ENCODE results near the gene TCF12. TPM values are rescaled to one million over a fixed set of nuclear protein-coding genes. Genes with fewer than 3 reads are reported as not detected.

Gene TCF12
- total RNA-seq, 1 donor from 2014 or later = 123 TPM

DNA sequence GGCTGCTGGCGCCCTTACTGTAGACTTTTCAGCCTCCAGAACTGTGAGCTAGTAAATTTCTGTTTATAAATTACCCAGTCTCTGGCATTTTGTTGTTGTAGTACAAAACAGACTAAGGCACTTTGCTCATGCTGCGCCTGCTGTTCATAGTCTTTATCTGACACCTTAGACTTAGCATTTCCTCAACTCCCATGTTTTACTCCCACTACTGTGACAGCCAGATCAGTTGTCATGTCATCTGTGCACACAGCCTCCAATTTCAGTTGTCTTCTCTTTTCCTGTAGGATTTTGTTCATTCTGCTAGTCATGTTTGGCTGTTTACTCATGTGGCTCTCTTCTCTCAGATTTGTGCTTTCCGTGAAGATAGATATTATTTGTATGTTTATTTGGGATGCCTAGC is 62.0 kb downstream of the TCF12 start:
- Mint-ChIP-seq H3K36me3 (ENCODE audit: low read depth, unreplicated experiment) (no peaks in the 10 kb centered on the region), H3K27ac (ENCODE audit: unreplicated experiment) (no peak overlapping the region)
- DNase-seq (ENCODE audit: low spot score) = no peak

DNA sequence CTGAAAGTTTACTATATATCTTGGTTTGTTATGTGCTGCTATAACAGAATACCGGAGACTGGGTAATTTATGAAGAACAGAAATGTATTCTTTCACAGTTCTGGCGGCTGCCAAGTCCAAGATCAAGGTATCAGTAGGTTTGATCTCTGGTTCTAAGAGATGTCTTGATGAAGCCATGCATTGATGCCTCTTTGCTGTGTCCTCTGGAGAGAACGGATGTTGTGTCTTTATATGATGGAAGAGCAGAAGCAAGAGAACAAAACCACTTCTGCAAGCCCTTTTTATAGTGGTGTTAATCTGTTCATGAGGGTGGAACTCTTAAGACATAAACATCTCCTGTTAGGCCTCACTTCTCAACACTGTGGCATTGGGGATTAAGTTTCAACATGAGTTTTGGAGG is 62.7 kb downstream of the TCF12 start:
- H3K4me1 Mint-ChIP-seq (ENCODE audit: unreplicated experiment) = peaks cover 56% of the 10 kb centered on the region
- TF ChIP-seq, protein P1, sequence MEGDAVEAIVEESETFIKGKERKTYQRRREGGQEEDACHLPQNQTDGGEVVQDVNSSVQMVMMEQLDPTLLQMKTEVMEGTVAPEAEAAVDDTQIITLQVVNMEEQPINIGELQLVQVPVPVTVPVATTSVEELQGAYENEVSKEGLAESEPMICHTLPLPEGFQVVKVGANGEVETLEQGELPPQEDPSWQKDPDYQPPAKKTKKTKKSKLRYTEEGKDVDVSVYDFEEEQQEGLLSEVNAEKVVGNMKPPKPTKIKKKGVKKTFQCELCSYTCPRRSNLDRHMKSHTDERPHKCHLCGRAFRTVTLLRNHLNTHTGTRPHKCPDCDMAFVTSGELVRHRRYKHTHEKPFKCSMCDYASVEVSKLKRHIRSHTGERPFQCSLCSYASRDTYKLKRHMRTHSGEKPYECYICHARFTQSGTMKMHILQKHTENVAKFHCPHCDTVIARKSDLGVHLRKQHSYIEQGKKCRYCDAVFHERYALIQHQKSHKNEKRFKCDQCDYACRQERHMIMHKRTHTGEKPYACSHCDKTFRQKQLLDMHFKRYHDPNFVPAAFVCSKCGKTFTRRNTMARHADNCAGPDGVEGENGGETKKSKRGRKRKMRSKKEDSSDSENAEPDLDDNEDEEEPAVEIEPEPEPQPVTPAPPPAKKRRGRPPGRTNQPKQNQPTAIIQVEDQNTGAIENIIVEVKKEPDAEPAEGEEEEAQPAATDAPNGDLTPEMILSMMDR (IDR thresholded peaks at IDR 0.05; ENCODE audit: unreplicated experiment) = no peak
- peaks cover 3% of the 10 kb centered on the region for H3K27me3 Mint-ChIP-seq (ENCODE audit: unreplicated experiment)
- no peak overlapping the region for H3K27ac Mint-ChIP-seq (ENCODE audit: unreplicated experiment)
- DNase-seq (ENCODE audit: low spot score) = no peak
- no peaks in the 10 kb centered on the region for H3K9me3 Mint-ChIP-seq (ENCODE audit: unreplicated experiment)
- no peaks in the 10 kb centered on the region for H3K36me3 Mint-ChIP-seq (ENCODE audit: low read depth, unreplicated experiment)
- H3K4me3 Mint-ChIP-seq (ENCODE audit: unreplicated experiment) = no peak overlapping the region

More for the DNA sequence above, 62.0 kb downstream of the TCF12 start:
- Mint-ChIP-seq H3K4me1 (ENCODE audit: unreplicated experiment) (peaks cover 56% of the 10 kb centered on the region), H3K4me3 (ENCODE audit: unreplicated experiment) (no peak overlapping the region), H3K27me3 (ENCODE audit: unreplicated experiment) (peaks cover 3% of the 10 kb centered on the region), H3K9me3 (ENCODE audit: unreplicated experiment) (no peaks in the 10 kb centered on the region)
- TF ChIP-seq, protein P1 (IDR thresholded peaks at IDR 0.05; ENCODE audit: unreplicated experiment) = no peak

DNA sequence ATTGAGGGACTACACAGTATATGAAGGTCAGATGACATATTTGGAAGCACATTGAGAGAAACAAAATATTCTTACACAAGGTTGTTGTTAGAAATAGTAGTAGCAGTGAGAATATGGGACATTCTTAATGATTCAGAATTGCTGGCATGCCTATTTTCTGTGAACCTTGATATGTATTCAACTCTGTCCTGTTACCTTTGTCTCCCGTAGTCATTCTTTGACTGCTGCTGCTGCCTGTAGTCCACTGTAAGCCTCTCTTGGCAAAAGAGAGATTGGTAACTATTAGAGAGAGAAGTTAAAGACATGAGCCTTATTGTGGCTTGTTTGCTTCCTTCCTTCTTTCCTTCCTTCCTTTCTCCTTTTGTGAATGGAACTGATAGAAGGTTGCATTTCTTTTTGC is 64.5 kb downstream of the TCF12 start:
- H3K27me3 Mint-ChIP-seq (ENCODE audit: unreplicated experiment) = peaks cover 3% of the 10 kb centered on the region

DNA sequence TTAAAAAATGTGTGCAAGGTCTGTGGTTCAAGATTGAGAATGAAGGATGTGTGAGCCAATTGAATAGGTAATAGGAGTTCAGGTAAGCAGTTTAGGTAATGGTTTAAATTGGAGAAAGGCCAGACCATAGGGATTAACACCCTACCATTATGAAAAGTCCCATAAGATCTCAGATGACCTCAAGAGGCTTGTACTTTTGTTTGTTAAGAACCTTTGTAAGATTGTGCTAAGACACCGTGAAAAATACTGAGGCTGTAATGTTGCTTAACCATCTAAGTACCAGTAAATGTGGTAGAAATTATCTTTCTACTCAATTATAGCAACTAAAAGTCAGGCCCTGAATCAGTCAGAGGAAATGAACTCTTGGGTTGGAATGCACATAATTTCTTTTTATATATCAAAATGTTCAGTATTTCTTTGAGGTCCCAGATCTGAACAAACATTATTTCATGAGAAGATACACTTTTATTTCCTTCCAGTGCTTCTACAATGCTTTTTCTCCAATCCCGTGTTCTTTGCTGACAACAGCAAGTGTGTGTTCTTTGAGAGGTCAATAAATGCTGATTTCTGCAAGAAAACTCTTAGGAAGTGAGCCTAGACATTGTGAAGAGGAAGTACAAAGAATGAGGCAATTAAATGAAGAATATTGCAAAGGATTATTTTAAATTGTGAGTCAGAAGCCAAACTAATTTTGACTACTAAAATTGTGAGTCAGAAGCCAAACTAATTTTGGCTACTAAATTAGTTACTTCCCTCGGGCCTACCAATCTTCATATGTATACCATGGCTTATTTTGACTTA is 66.4 kb downstream of the TCF12 start:
- TF ChIP-seq, protein P1 (IDR thresholded peaks at IDR 0.05; ENCODE audit: unreplicated experiment) = no peak

More for the DNA sequence above, 64.5 kb downstream of the TCF12 start:
- TF ChIP-seq, protein P1 (IDR thresholded peaks at IDR 0.05; ENCODE audit: unreplicated experiment) = no peak
- no peak for DNase-seq (ENCODE audit: low spot score)
- no peaks in the 10 kb centered on the region for H3K9me3 Mint-ChIP-seq (ENCODE audit: unreplicated experiment)
- H3K27ac Mint-ChIP-seq (ENCODE audit: unreplicated experiment) = peak overlapping the region; percentile 86
- no peaks in the 10 kb centered on the region for H3K36me3 Mint-ChIP-seq (ENCODE audit: low read depth, unreplicated experiment)
- H3K4me3 Mint-ChIP-seq (ENCODE audit: unreplicated experiment) = no peak overlapping the region
- H3K4me1 Mint-ChIP-seq (ENCODE audit: unreplicated experiment) = peaks cover 50% of the 10 kb centered on the region

DNA sequence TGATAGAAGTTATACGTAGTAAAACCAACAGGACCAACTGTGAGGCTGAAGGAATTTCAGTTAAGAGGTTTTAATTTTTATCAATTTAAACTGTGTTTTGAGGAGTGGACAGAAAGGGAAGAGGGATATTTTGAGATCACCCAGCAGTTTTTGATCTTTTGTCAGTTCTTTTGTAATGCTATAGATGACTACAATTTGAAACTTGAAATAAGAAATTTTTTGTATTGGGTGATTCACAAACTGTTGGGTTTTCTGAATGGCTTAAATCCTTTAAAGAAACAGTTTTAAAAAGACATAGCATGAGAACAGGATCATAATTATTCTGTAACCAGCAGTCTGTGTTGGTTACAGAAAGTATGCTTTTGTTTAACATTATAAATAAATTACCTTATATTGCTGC is 67.4 kb downstream of the TCF12 start:
- DNase-seq (ENCODE audit: low spot score) = no peak
- H3K36me3 Mint-ChIP-seq (ENCODE audit: low read depth, unreplicated experiment) = no peaks in the 10 kb centered on the region
- H3K9me3 Mint-ChIP-seq (ENCODE audit: unreplicated experiment) = no peaks in the 10 kb centered on the region
- H3K27ac Mint-ChIP-seq (ENCODE audit: unreplicated experiment) = no peak overlapping the region
- peaks cover 39% of the 10 kb centered on the region for H3K4me1 Mint-ChIP-seq (ENCODE audit: unreplicated experiment)
- no peak overlapping the region for H3K4me3 Mint-ChIP-seq (ENCODE audit: unreplicated experiment)
- H3K27me3 Mint-ChIP-seq (ENCODE audit: unreplicated experiment) = peaks cover 3% of the 10 kb centered on the region
- TF ChIP-seq, protein P1 (IDR thresholded peaks at IDR 0.05; ENCODE audit: unreplicated experiment) = no peak

More for the DNA sequence above, 66.4 kb downstream of the TCF12 start:
- H3K27ac Mint-ChIP-seq (ENCODE audit: unreplicated experiment) = peak overlapping the region; percentile 41
- H3K4me3 Mint-ChIP-seq (ENCODE audit: unreplicated experiment) = no peak overlapping the region
- peaks cover 47% of the 10 kb centered on the region for H3K4me1 Mint-ChIP-seq (ENCODE audit: unreplicated experiment)
- H3K27me3 Mint-ChIP-seq (ENCODE audit: unreplicated experiment) = peaks cover 3% of the 10 kb centered on the region
- no peaks in the 10 kb centered on the region for H3K36me3 Mint-ChIP-seq (ENCODE audit: low read depth, unreplicated experiment)
- H3K9me3 Mint-ChIP-seq (ENCODE audit: unreplicated experiment) = no peaks in the 10 kb centered on the region
- no peak for DNase-seq (ENCODE audit: low spot score)
